Trophoblast cell (in vitro differentiated cells and primary cell): ENCODE data around the gene PCDHGB5.
A peak's percentile ranks its signal among the peaks of the same experiment; 100 is the strongest.

Experiments
- DNase-seq, 2 donors: peaks; one replicate each; pipeline ENCODE4 v3.0.0-alpha.2; 2016
- H2AFZ ChIP-seq: 2 replicates; pipeline ENCODE4 v1.6.1; 2013; ENCODE audit warnings: low read length, moderate library complexity, mild to moderate bottlenecking; ENCODE audit not compliant: insufficient read depth, poor library complexity
- H2AK5ac ChIP-seq: 2 replicates; pipeline ENCODE4 v1.6.1; 2013; ENCODE audit warnings: mild to moderate bottlenecking, low read length
- H2BK120ac ChIP-seq: 2 replicates; pipeline ENCODE4 v1.6.1; 2013; ENCODE audit warnings: low read length, mild to moderate bottlenecking, moderate library complexity; ENCODE audit not compliant: insufficient read depth, poor library complexity
- H2BK12ac ChIP-seq: 2 replicates; pipeline ENCODE4 v1.6.1; 2013; ENCODE audit warnings: mild to moderate bottlenecking, low read length, moderate library complexity
- H2BK5ac ChIP-seq: 2 replicates; pipeline ENCODE4 v1.6.1; 2013; ENCODE audit warnings: low read length, low read depth, moderate library complexity, mild to moderate bottlenecking; ENCODE audit not compliant: poor library complexity
- H3K14ac ChIP-seq: 2 replicates; pipeline ENCODE4 v1.6.1; 2013; ENCODE audit warnings: mild to moderate bottlenecking, low read length
- H3K18ac ChIP-seq: 2 replicates; pipeline ENCODE4 v1.6.1; 2013; ENCODE audit warnings: mild to moderate bottlenecking, low read length
- H3K23ac ChIP-seq: 2 replicates; pipeline ENCODE4 v1.6.1; 2013; ENCODE audit warnings: low read length
- H3K27ac ChIP-seq: 2 replicates; pipeline ENCODE4 v1.5.1; 2013; ENCODE audit warnings: low read depth, mild to moderate bottlenecking, inconsistent platforms, low read length, moderate library complexity
- H3K27me3 ChIP-seq: 2 replicates; pipeline ENCODE4 v1.6.1; 2013; ENCODE audit warnings: inconsistent platforms, mild to moderate bottlenecking, low read length, moderate library complexity; ENCODE audit not compliant: insufficient read depth
- H3K36me3 ChIP-seq, 2 experiments: 1 replicate in 1 of 2; 2 replicates in 1 of 2; pipeline ENCODE4 v1.6.1; 2013; ENCODE audit warnings: low read length in 2 of 2, mild to moderate bottlenecking in 2 of 2, moderate library complexity in 1 of 2; ENCODE audit not compliant: insufficient read depth in 2 of 2, control insufficient read depth in 1 of 2
- H3K4ac ChIP-seq: 2 replicates; pipeline ENCODE4 v1.6.1; 2013; ENCODE audit warnings: low read depth, mild to moderate bottlenecking, low read length, moderate library complexity
- H3K4me1 ChIP-seq, 2 experiments: 1 replicate in 1 of 2; 2 replicates in 1 of 2; pipeline ENCODE4 v1.6.1; 2013; ENCODE audit warnings: low read length in 2 of 2, mild to moderate bottlenecking in 2 of 2, moderate library complexity in 1 of 2; ENCODE audit not compliant: insufficient read depth in 2 of 2, control insufficient read depth in 1 of 2
- H3K4me2 ChIP-seq: 2 replicates; pipeline ENCODE4 v1.6.1; 2013; ENCODE audit warnings: inconsistent platforms, mild to moderate bottlenecking, low read length, moderate library complexity
- H3K4me3 ChIP-seq: 2 replicates; pipeline ENCODE4 v1.5.1; 2013; ENCODE audit warnings: mild to moderate bottlenecking, low read depth, low read length, inconsistent platforms
- H3K79me1 ChIP-seq: one replicate; pipeline ENCODE4 v1.6.1; 2013; ENCODE audit warnings: low read length
- H3K79me2 ChIP-seq: 2 replicates; pipeline ENCODE4 v1.6.1; 2013; ENCODE audit warnings: low read length, mild to moderate bottlenecking; ENCODE audit not compliant: control insufficient read depth, insufficient read depth, poor library complexity
- H3K9ac ChIP-seq: 2 replicates; pipeline ENCODE4 v1.6.1; 2013; ENCODE audit warnings: mild to moderate bottlenecking, low read length
- H3K9me3 ChIP-seq: 2 replicates; pipeline ENCODE4 v1.6.1; 2013; ENCODE audit warnings: low read depth, mild to moderate bottlenecking, control low read depth, inconsistent platforms, low read length; ENCODE audit not compliant: insufficient read depth
- H4K12ac ChIP-seq: 2 replicates; pipeline ENCODE4 v1.6.1; 2013; ENCODE audit warnings: low read depth, mild to moderate bottlenecking, low read length, moderate library complexity
- H4K8ac ChIP-seq: 2 replicates; pipeline ENCODE4 v1.6.1; 2013; ENCODE audit warnings: low read depth, mild to moderate bottlenecking, low read length, moderate library complexity
- H4K91ac ChIP-seq: one replicate; pipeline ENCODE4 v1.6.1; 2013; ENCODE audit warnings: low read depth, mild to moderate bottlenecking, low read length, moderate library complexity
- WGBS: extraction: QIAGEN DNeasy Blood & Tissue Kit; methylation state at CpG from one replicate; pipeline ENCODE4 v1.1.7; 2013; ENCODE audit warnings: missing lambda C conversion rate; ENCODE audit not compliant: insufficient read length, insufficient coverage; ENCODE audit errors: extremely low coverage; 5-methylcytosine and 5-hydroxymethylcytosine counted together

The PCDHGB5 gene

GRCh38 chr5:141437221-141437620, 39.5 kb downstream of the PCDHGB5 start:
- H2BK5ac ChIP-seq, result no peak overlapping the region
- H3K4ac ChIP-seq, result no peak overlapping the region
- no peak overlapping the region for H3K23ac ChIP-seq
- H4K8ac ChIP-seq, result no peak overlapping the region
- peaks cover 3 to 5% of the 10 kb centered on the region in 2 experiments for H3K4me1 ChIP-seq
- no CpG with 5 or more reads among the region's 2 CpGs for WGBS
- H3K18ac ChIP-seq, result no peak overlapping the region
- H3K27ac ChIP-seq, result no peak overlapping the region
- H2BK12ac ChIP-seq, result no peak overlapping the region
- no peak for DNase-seq
- H3K4me2 ChIP-seq, result no peak overlapping the region
- no peak overlapping the region for H4K12ac ChIP-seq
- H3K79me2 ChIP-seq, result no peaks in the 10 kb centered on the region
- H3K27me3 ChIP-seq, result no peaks in the 10 kb centered on the region
- H3K9ac ChIP-seq, result no peak overlapping the region
- H2AFZ ChIP-seq, result no peak overlapping the region
- no peak overlapping the region for H2AK5ac ChIP-seq
- no peak overlapping the region for H3K14ac ChIP-seq
- H3K4me3 ChIP-seq, result no peak overlapping the region
- H4K91ac ChIP-seq, result no peak overlapping the region
- H3K79me1 ChIP-seq, result no peaks in the 10 kb centered on the region
- H2BK120ac ChIP-seq, result no peak overlapping the region
- peaks cover 11% of the 10 kb centered on the region in 2 experiments for H3K36me3 ChIP-seq
- H3K9me3 ChIP-seq, result peaks cover 8% of the 10 kb centered on the region

GRCh38 chr5:141439411-141440141, 41.8 kb downstream of the PCDHGB5 start:
- Histone ChIP-seq H2BK5ac (no peak overlapping the region), H3K23ac (no peak overlapping the region), H4K8ac (no peak overlapping the region), H3K4me2 (peak overlapping the region; percentile 3), H4K91ac (no peak overlapping the region), H3K4me3 (no peak overlapping the region), H3K79me2 (no peaks in the 10 kb centered on the region), H3K14ac (no peak overlapping the region), H3K4ac (no peak overlapping the region), H3K4me1 (peaks cover 3 to 5% of the 10 kb centered on the region in 2 experiments), H3K27me3 (no peaks in the 10 kb centered on the region), H4K12ac (no peak overlapping the region), H3K18ac (no peak overlapping the region), H2BK12ac (no peak overlapping the region), H3K36me3 (peaks cover 8 to 10% of the 10 kb centered on the region in 2 experiments), H2BK120ac (no peak overlapping the region), H2AFZ (no peak overlapping the region), H3K79me1 (no peaks in the 10 kb centered on the region), H3K9me3 (peaks cover 3% of the 10 kb centered on the region), H2AK5ac (no peak overlapping the region), H3K9ac (no peak overlapping the region), H3K27ac (no peak overlapping the region)
- WGBS, result no CpG with 5 or more reads among the region's 10 CpGs
- DNase-seq, result peak; percentile 37 to 64

- Histone ChIP-seq H3K27ac (no peak overlapping the region), H3K4ac (no peak overlapping the region)
These were observed 42.6 kb downstream of the PCDHGB5 start for GRCh38 chr5:141440341-141440740.

GRCh38 chr5:141441571-141442170, 43.9 kb downstream of the PCDHGB5 start:
- Histone ChIP-seq H3K79me2 (no peaks in the 10 kb centered on the region), H3K4me3 (no peak overlapping the region), H3K9me3 (peaks cover 3% of the 10 kb centered on the region), H2BK120ac (no peak overlapping the region), H3K9ac (no peak overlapping the region), H3K27me3 (no peaks in the 10 kb centered on the region), H2AFZ (no peak overlapping the region), H3K4me1 (peaks cover 3 to 5% of the 10 kb centered on the region in 2 experiments), H3K36me3 (peaks cover 8 to 10% of the 10 kb centered on the region in 2 experiments), H3K27ac (no peak overlapping the region), H4K8ac (no peak overlapping the region), H2AK5ac (no peak overlapping the region), H2BK12ac (no peak overlapping the region), H3K18ac (no peak overlapping the region), H4K91ac (no peak overlapping the region), H3K14ac (no peak overlapping the region), H3K4ac (no peak overlapping the region), H4K12ac (no peak overlapping the region), H2BK5ac (no peak overlapping the region), H3K79me1 (no peaks in the 10 kb centered on the region), H3K4me2 (no peak overlapping the region), H3K23ac (no peak overlapping the region)
- no peak for DNase-seq
- WGBS, result no CpG with 5 or more reads among the region's 50 CpGs

More at GRCh38 chr5:141440341-141440740, 42.6 kb downstream of the PCDHGB5 start:
- peak in 1 of 2 donors; percentile 6 for DNase-seq
- Histone ChIP-seq H3K23ac (no peak overlapping the region), H3K14ac (no peak overlapping the region), H3K79me1 (no peaks in the 10 kb centered on the region), H3K36me3 (peaks cover 8 to 10% of the 10 kb centered on the region in 2 experiments), H2AK5ac (no peak overlapping the region), H3K9ac (no peak overlapping the region), H4K12ac (no peak overlapping the region), H3K9me3 (peaks cover 3% of the 10 kb centered on the region), H3K27me3 (no peaks in the 10 kb centered on the region), H2BK12ac (no peak overlapping the region), H3K18ac (no peak overlapping the region), H4K91ac (no peak overlapping the region), H3K4me3 (no peak overlapping the region), H2AFZ (no peak overlapping the region), H2BK5ac (no peak overlapping the region), H2BK120ac (no peak overlapping the region), H4K8ac (no peak overlapping the region), H3K4me1 (peaks cover 3 to 5% of the 10 kb centered on the region in 2 experiments), H3K79me2 (no peaks in the 10 kb centered on the region), H3K4me2 (no peak overlapping the region)
- no CpG with 5 or more reads among the region's 9 CpGs for WGBS
